ENCODE results near the gene ADCY7. TPM values are rescaled to one million over a fixed set of nuclear protein-coding genes. Genes with fewer than 3 reads are reported as not detected.
A peak's percentile ranks its signal among the peaks of the same experiment; 100 is the strongest.
"Not testable (repeated sequence)": the region's sequence is repeated elsewhere in the genome, so short reads cannot be mapped to it uniquely, and the experiment has no call there.

ADCY7 gene
- total RNA-seq, 1 experiment from 2014 or later, result 4.0 TPM

DNA sequence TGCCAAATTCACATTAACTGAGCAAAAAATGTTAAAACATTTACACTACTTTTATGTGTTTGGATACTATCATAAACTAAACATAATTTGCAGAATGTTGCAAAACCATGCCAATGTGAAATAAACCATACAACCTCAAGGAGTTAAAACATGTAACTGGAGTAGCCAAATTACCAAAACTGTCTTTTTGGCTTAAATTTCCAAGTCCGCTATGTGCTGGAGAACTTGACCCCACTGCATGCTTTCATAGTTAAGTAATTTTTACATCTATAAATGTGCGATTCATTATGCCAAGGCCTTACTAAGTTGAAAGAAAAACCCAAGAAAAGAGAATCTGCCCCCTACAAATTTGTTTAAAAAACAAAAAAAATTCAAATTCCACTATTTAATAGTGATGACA lies 74.2 kb downstream of the ADCY7 start:
- DNase-seq, result no peak

DNA sequence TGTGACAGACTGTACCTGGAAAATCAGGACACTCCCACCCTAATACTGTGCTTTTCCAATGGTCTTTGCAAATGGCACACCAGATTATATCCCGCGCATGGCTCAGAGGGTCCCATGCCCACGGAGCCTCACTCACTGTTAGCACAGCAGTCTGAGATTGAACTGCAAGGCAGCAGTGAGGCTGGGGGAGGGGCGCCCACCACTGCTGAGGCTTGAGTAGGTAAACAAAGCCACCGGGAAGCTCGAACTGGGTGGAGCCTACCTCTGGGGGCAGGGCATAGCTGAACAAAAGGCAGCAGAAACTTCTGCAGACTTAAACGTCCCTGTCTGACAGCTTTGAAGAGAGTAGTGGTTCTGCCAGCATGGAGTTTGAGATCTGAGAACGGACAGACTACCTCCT lies 77.2 kb downstream of the ADCY7 start:
- H3K36me3 Mint-ChIP-seq (ENCODE audit: insufficient read depth in 1 of 3, low read depth in 3 of 3), result peaks cover 46 to 75% (median 70%) of the 10 kb centered on the region in 3 experiments
- not testable (repeated sequence) for H2BK15ac ChIP-seq (ENCODE audit: low read depth, low read length); H3K27me3 ChIP-seq (ENCODE audit: insufficient read depth, low read length); H2BK12ac ChIP-seq (ENCODE audit: insufficient read length, low read depth, low read length); H2AK5ac ChIP-seq (ENCODE audit: insufficient read length, low read length); H3K4ac ChIP-seq (ENCODE audit: low read depth, low read length); H4K20me1 ChIP-seq (ENCODE audit: control insufficient read depth, insufficient read depth, insufficient read length); H3K79me1 ChIP-seq (ENCODE audit: insufficient read depth, low read depth, low read length, poor library complexity, severe bottlenecking); H3K9me3 Mint-ChIP-seq; H3K79me2 ChIP-seq (ENCODE audit: insufficient read depth, low read length); DNase-seq; H3K4me2 ChIP-seq (ENCODE audit: insufficient read depth, insufficient read length, low read length); H2BK20ac ChIP-seq (ENCODE audit: low read depth, low read length, poor library complexity, severe bottlenecking); H3K9me3 ChIP-seq (ENCODE audit: control insufficient read depth, low read depth, low read length); H3K4me1 ChIP-seq (ENCODE audit: insufficient read depth, low read length); H3K9ac ChIP-seq (ENCODE audit: extremely low read depth, insufficient read length, low read length); H3K23me2 ChIP-seq (ENCODE audit: insufficient read length, low read depth, low read length, poor library complexity, severe bottlenecking); H4K8ac ChIP-seq (replicated peaks; ENCODE audit: insufficient read length, low read depth, low read length); H3K56ac ChIP-seq (ENCODE audit: insufficient read length, low read depth, low read length); H2AFZ ChIP-seq (ENCODE audit: low read length); H4K91ac ChIP-seq (ENCODE audit: insufficient read length, low read depth, low read length); H3T11ph ChIP-seq (ENCODE audit: low read length); H3K4me3 Mint-ChIP-seq; H4K5ac ChIP-seq (ENCODE audit: insufficient read length, low read depth, low read length); H3K27ac ChIP-seq (ENCODE audit: insufficient read length, low read depth, low read length); H3K27me3 Mint-ChIP-seq (ENCODE audit: low read depth); H3K18ac ChIP-seq (ENCODE audit: insufficient read length, low read depth, low read length); H2BK120ac ChIP-seq (ENCODE audit: low read depth, low read length, poor library complexity, severe bottlenecking); H2BK5ac ChIP-seq (ENCODE audit: insufficient read length, low read length); H3K23ac ChIP-seq (ENCODE audit: insufficient read length, low read depth, low read length); H3K14ac ChIP-seq (ENCODE audit: insufficient read depth, low read length)
- peak overlapping the region; percentile 22 to 91 (median 42); a peak in 4 of 7 replicates for H3K27ac Mint-ChIP-seq
- no CpG with 5 or more reads among the region's 8 CpGs for WGBS (ENCODE audit: extremely low coverage, insufficient read length, low lambda C conversion rate)
- H3K4me1 Mint-ChIP-seq, result peaks cover 16 to 17% of the 10 kb centered on the region in 2 experiments

More for the DNA sequence above, 74.2 kb downstream of the ADCY7 start:
- Mint-ChIP-seq H3K4me1 (peaks cover 16 to 17% of the 10 kb centered on the region in 2 experiments), H3K27me3 (ENCODE audit: low read depth) (no peaks in the 10 kb centered on the region), H3K27ac (no peak overlapping the region; a peak in 1 of 7 replicates), H3K4me3 (no peak overlapping the region), H3K36me3 (ENCODE audit: insufficient read depth in 1 of 3, low read depth in 3 of 3) (peaks cover 27 to 63% (median 61%) of the 10 kb centered on the region in 3 experiments), H3K9me3 (no peaks in the 10 kb centered on the region)
- no peaks in the 10 kb centered on the region for H4K20me1 ChIP-seq (ENCODE audit: control insufficient read depth, insufficient read depth, insufficient read length)
- H2BK5ac ChIP-seq (ENCODE audit: insufficient read length, low read length), result no peak overlapping the region
- H3K18ac ChIP-seq (ENCODE audit: insufficient read length, low read depth, low read length), result no peak overlapping the region
- H3K9me3 ChIP-seq (ENCODE audit: control insufficient read depth, low read depth, low read length), result no peaks in the 10 kb centered on the region
- H3K27ac ChIP-seq (ENCODE audit: insufficient read length, low read depth, low read length), result no peak overlapping the region
- no peak overlapping the region for H2BK20ac ChIP-seq (ENCODE audit: low read depth, low read length, poor library complexity, severe bottlenecking)
- H3K9ac ChIP-seq (ENCODE audit: extremely low read depth, insufficient read length, low read length), result no peak overlapping the region
- H4K8ac ChIP-seq (replicated peaks; ENCODE audit: insufficient read length, low read depth, low read length), result no peak overlapping the region
- no peak overlapping the region for H2BK12ac ChIP-seq (ENCODE audit: insufficient read length, low read depth, low read length)
- no peak overlapping the region for H2BK120ac ChIP-seq (ENCODE audit: low read depth, low read length, poor library complexity, severe bottlenecking)
- H2AFZ ChIP-seq (ENCODE audit: low read length), result no peak overlapping the region
- H3K27me3 ChIP-seq (ENCODE audit: insufficient read depth, low read length), result no peaks in the 10 kb centered on the region
- no peak overlapping the region for H3K14ac ChIP-seq (ENCODE audit: insufficient read depth, low read length)
- H3K4me1 ChIP-seq (ENCODE audit: insufficient read depth, low read length), result no peaks in the 10 kb centered on the region; the same call in 1 of the 2 replicates
- no peak overlapping the region for H3K56ac ChIP-seq (ENCODE audit: insufficient read length, low read depth, low read length)
- H3K23me2 ChIP-seq (ENCODE audit: insufficient read length, low read depth, low read length, poor library complexity, severe bottlenecking), result no peaks in the 10 kb centered on the region
- H3K4ac ChIP-seq (ENCODE audit: low read depth, low read length), result no peak overlapping the region
- no peak overlapping the region for H2BK15ac ChIP-seq (ENCODE audit: low read depth, low read length)
- no peak overlapping the region for H4K5ac ChIP-seq (ENCODE audit: insufficient read length, low read depth, low read length)
- TF ChIP-seq, protein P1, sequence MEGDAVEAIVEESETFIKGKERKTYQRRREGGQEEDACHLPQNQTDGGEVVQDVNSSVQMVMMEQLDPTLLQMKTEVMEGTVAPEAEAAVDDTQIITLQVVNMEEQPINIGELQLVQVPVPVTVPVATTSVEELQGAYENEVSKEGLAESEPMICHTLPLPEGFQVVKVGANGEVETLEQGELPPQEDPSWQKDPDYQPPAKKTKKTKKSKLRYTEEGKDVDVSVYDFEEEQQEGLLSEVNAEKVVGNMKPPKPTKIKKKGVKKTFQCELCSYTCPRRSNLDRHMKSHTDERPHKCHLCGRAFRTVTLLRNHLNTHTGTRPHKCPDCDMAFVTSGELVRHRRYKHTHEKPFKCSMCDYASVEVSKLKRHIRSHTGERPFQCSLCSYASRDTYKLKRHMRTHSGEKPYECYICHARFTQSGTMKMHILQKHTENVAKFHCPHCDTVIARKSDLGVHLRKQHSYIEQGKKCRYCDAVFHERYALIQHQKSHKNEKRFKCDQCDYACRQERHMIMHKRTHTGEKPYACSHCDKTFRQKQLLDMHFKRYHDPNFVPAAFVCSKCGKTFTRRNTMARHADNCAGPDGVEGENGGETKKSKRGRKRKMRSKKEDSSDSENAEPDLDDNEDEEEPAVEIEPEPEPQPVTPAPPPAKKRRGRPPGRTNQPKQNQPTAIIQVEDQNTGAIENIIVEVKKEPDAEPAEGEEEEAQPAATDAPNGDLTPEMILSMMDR (conservative IDR thresholded peaks at IDR 0.05), result no peak
- no peak overlapping the region for H2AK5ac ChIP-seq (ENCODE audit: insufficient read length, low read length)
- H3K79me2 ChIP-seq (ENCODE audit: insufficient read depth, low read length), result no peaks in the 10 kb centered on the region; the same call in 1 of the 2 replicates
- H3T11ph ChIP-seq (ENCODE audit: low read length), result no peak overlapping the region
- H3K4me2 ChIP-seq (ENCODE audit: insufficient read depth, insufficient read length, low read length), result no peak overlapping the region
- H4K91ac ChIP-seq (ENCODE audit: insufficient read length, low read depth, low read length), result no peak overlapping the region
- H3K23ac ChIP-seq (ENCODE audit: insufficient read length, low read depth, low read length), result no peak overlapping the region
- WGBS (ENCODE audit: extremely low coverage, insufficient read length, low lambda C conversion rate), result no CpG with 5 or more reads among the region's 2 CpGs
- H3K79me1 ChIP-seq (ENCODE audit: insufficient read depth, low read depth, low read length, poor library complexity, severe bottlenecking), result no peaks in the 10 kb centered on the region

Data from H9 (cell line).